Measurements from ENCODE around the gene FMN2. TPM values are rescaled to one million over a fixed set of nuclear protein-coding genes. Genes with fewer than 3 reads are reported as not detected.

The FMN2 gene
- total RNA-seq, 1 experiment from 2014 or later = 0.59 TPM

DNA sequence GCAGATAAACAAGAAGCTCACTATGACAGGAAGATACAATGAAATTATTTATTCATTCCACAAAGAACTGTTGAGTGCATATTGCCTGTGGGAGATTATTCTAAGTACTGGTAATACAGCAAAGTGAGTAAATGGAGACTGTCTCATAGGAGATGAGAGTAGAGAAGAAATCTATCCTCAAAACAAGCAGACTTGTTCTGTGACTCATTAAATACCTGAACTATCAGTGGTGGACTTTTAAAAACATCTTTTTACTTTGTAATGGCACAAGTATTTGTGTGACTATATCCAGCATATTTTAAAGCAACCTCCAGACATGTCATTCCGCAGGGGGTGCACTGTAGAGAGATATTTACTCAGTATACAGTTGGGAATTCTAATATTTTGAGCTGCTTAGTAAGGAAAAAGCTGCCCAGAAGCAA, 259.2 kb downstream of the FMN2 start:
- no CpG with 5 or more reads among the region's 1 CpG for WGBS (ENCODE audit: extremely low coverage, insufficient read length, low lambda C conversion rate)
- no peak overlapping the region for H3K56ac ChIP-seq (ENCODE audit: insufficient read length, low read depth, low read length)
- H4K20me1 ChIP-seq (ENCODE audit: control insufficient read depth, insufficient read depth, insufficient read length) = no peaks in the 10 kb centered on the region
- no peak for DNase-seq
- no peak overlapping the region for H3K4ac ChIP-seq (ENCODE audit: low read depth, low read length)
- no peak overlapping the region for H2BK20ac ChIP-seq (ENCODE audit: low read depth, low read length, poor library complexity, severe bottlenecking)
- no peak overlapping the region for H2AK5ac ChIP-seq (ENCODE audit: insufficient read length, low read length)
- Mint-ChIP-seq H3K9me3 (no peaks in the 10 kb centered on the region; a peak in 1 of 5 replicates), H3K27me3 (ENCODE audit: low read depth) (peaks cover 1% of the 10 kb centered on the region; the same call in 1 of the 2 replicates), H3K4me1 (peaks cover 11 to 13% of the 10 kb centered on the region in 2 experiments), H3K36me3 (ENCODE audit: insufficient read depth in 1 of 3, low read depth in 3 of 3) (no peaks in the 10 kb centered on the region), H3K4me3 (no peak overlapping the region), H3K27ac (no peak overlapping the region)
- H3K23me2 ChIP-seq (ENCODE audit: insufficient read length, low read depth, low read length, poor library complexity, severe bottlenecking) = no peaks in the 10 kb centered on the region
- no peaks in the 10 kb centered on the region for H3K9me3 ChIP-seq (ENCODE audit: control insufficient read depth, low read depth, low read length)
- H2BK15ac ChIP-seq (ENCODE audit: low read depth, low read length) = no peak overlapping the region
- TF ChIP-seq, protein P1, sequence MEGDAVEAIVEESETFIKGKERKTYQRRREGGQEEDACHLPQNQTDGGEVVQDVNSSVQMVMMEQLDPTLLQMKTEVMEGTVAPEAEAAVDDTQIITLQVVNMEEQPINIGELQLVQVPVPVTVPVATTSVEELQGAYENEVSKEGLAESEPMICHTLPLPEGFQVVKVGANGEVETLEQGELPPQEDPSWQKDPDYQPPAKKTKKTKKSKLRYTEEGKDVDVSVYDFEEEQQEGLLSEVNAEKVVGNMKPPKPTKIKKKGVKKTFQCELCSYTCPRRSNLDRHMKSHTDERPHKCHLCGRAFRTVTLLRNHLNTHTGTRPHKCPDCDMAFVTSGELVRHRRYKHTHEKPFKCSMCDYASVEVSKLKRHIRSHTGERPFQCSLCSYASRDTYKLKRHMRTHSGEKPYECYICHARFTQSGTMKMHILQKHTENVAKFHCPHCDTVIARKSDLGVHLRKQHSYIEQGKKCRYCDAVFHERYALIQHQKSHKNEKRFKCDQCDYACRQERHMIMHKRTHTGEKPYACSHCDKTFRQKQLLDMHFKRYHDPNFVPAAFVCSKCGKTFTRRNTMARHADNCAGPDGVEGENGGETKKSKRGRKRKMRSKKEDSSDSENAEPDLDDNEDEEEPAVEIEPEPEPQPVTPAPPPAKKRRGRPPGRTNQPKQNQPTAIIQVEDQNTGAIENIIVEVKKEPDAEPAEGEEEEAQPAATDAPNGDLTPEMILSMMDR (conservative IDR thresholded peaks at IDR 0.05) = no peak
- H3K9ac ChIP-seq (ENCODE audit: extremely low read depth, insufficient read length, low read length) = no peak overlapping the region
- H3K14ac ChIP-seq (ENCODE audit: insufficient read depth, low read length) = no peak overlapping the region
- H3K23ac ChIP-seq (ENCODE audit: insufficient read length, low read depth, low read length) = no peak overlapping the region
- H2BK5ac ChIP-seq (ENCODE audit: insufficient read length, low read length) = no peak overlapping the region
- no peak overlapping the region for H3K18ac ChIP-seq (ENCODE audit: insufficient read length, low read depth, low read length)
- H3K79me2 ChIP-seq (ENCODE audit: insufficient read depth, low read length) = no peaks in the 10 kb centered on the region
- H2BK120ac ChIP-seq (ENCODE audit: low read depth, low read length, poor library complexity, severe bottlenecking) = no peak overlapping the region
- no peak overlapping the region for H2BK12ac ChIP-seq (ENCODE audit: insufficient read length, low read depth, low read length)
- H3K79me1 ChIP-seq (ENCODE audit: insufficient read depth, low read depth, low read length, poor library complexity, severe bottlenecking) = no peaks in the 10 kb centered on the region
- no peak overlapping the region for H4K8ac ChIP-seq (replicated peaks; ENCODE audit: insufficient read length, low read depth, low read length)
- H3K4me1 ChIP-seq (ENCODE audit: insufficient read depth, low read length) = no peaks in the 10 kb centered on the region; the same call in 1 of the 2 replicates
- no peak overlapping the region for H2AFZ ChIP-seq (ENCODE audit: low read length)
- H3K27ac ChIP-seq (ENCODE audit: insufficient read length, low read depth, low read length) = no peak overlapping the region
- H4K91ac ChIP-seq (ENCODE audit: insufficient read length, low read depth, low read length) = no peak overlapping the region
- no peak overlapping the region for H3K4me2 ChIP-seq (ENCODE audit: insufficient read depth, insufficient read length, low read length)
- no peaks in the 10 kb centered on the region for H3K27me3 ChIP-seq (ENCODE audit: insufficient read depth, low read length)
- no peak overlapping the region for H3T11ph ChIP-seq (ENCODE audit: low read length)
- H4K5ac ChIP-seq (ENCODE audit: insufficient read length, low read depth, low read length) = no peak overlapping the region
